SK-N-SH (cell line): ENCODE results near the gene USP12. TPM values are rescaled to one million over a fixed set of nuclear protein-coding genes. Genes with fewer than 3 reads are reported as not detected.

ENCODE experiments used
- CTCF ChIA-PET: fragments of 300-600, 350-600 bp; formaldehyde crosslinking; extraction: SDS; loops from one replicate; lab custom pipeline; 2021; lab: Yijun Ruan, JAX
- POLR2A ChIA-PET: fragments of 350-600 bp; sonication (Branson Sonifier 250); formaldehyde crosslinking; extraction: SDS; loops from one replicate; lab custom pipeline; 2020; ENCODE audit warnings: antibody characterized with exemption, inconsistent platforms; lab: Yijun Ruan, JAX
- DNase-seq: peaks from one replicate; pipeline ENCODE4 v3.0.0; 2012
- H2AFZ ChIP-seq: fragments of 200-600 bp; sonication (generic); 2 replicates; pipeline ENCODE4 v1.8.1; 2016; ENCODE audit warnings: antibody characterized with exemption, mild to moderate bottlenecking, low read depth
- H3F3A ChIP-seq: fragments of 200-600 bp; sonication (generic); replicated peaks from 2 replicates; pipeline ENCODE3; 2016; ENCODE audit warnings: antibody characterized with exemption, mild to moderate bottlenecking; ENCODE audit not compliant: insufficient read depth
- H3K27ac ChIP-seq, 2 experiments: fragments of 200-500 bp in 1 of 2; fragments of 200-600 bp in 1 of 2; sonication (Bioruptor generic) in 1 of 2; sonication (generic), shearing (Covaris generic) in 1 of 2; 2 replicates each; pipeline versions ENCODE4 v1.5.1 to v1.6.1; 2014 to 2016; ENCODE audit warnings: low read depth in 2 of 2, inconsistent platforms in 1 of 2, low read length in 1 of 2, mild to moderate bottlenecking in 1 of 2, mixed read lengths in 1 of 2
- H3K27me3 ChIP-seq: fragments of 200-600 bp; sonication (generic), shearing (Covaris generic); 2 replicates; pipeline ENCODE4 v1.6.1; 2016; ENCODE audit warnings: mixed run types; ENCODE audit not compliant: insufficient read depth
- H3K36me3 ChIP-seq, 2 experiments: fragments of 200-500 bp in 1 of 2; fragments of 200-600 bp in 1 of 2; sonication (Bioruptor generic) in 1 of 2; sonication (generic) in 1 of 2; replicated peaks in 1 of 2; 2 replicates each; pipeline versions ENCODE3 to v1.5.1; 2014 to 2016; ENCODE audit warnings: low read length in 1 of 2, mild to moderate bottlenecking in 1 of 2; ENCODE audit not compliant: insufficient read depth in 2 of 2, control insufficient read depth in 1 of 2
- H3K4me1 ChIP-seq, 2 experiments: fragments of 200-500 bp in 1 of 2; fragments of 200-600 bp in 1 of 2; sonication (Bioruptor generic) in 1 of 2; sonication (generic), shearing (Covaris generic) in 1 of 2; 2 replicates each; pipeline versions ENCODE4 v1.5.1 to v1.6.1; 2014 to 2016; ENCODE audit warnings: low read depth in 1 of 2, low read length in 1 of 2, mixed run types in 1 of 2; ENCODE audit not compliant: insufficient read depth in 2 of 2, control insufficient read depth in 1 of 2
- H3K4me2 ChIP-seq: fragments of 200-600 bp; sonication (generic), shearing (Covaris generic); 2 replicates; pipeline ENCODE4 v1.6.1; 2017; ENCODE audit warnings: mixed run types
- H3K4me3 ChIP-seq, 2 experiments: fragments of 200-500 bp in 1 of 2; fragments of 200-600 bp in 1 of 2; sonication (Bioruptor generic) in 1 of 2; sonication (generic), shearing (Covaris generic) in 1 of 2; 2 replicates each; pipeline versions ENCODE4 v1.5.1 to v1.8.1; 2014 to 2016; ENCODE audit warnings: low read depth in 2 of 2, inconsistent platforms in 1 of 2, low read length in 1 of 2, mild to moderate bottlenecking in 1 of 2, mixed read lengths in 1 of 2, moderate library complexity in 1 of 2
- H3K79me2 ChIP-seq: fragments of 200-600 bp; sonication (generic); 2 replicates; pipeline ENCODE4 v1.8.1; 2017; ENCODE audit warnings: mild to moderate bottlenecking; ENCODE audit not compliant: insufficient read depth
- H3K9ac ChIP-seq: fragments of 200-600 bp; sonication (generic); 2 replicates; pipeline ENCODE4 v1.6.1; 2017; ENCODE audit warnings: mixed run types
- H3K9me2 ChIP-seq: fragments of 200-600 bp; sonication (generic); 2 replicates; pipeline ENCODE4 v1.6.1; 2017; ENCODE audit warnings: mixed run types
- H3K9me3 ChIP-seq: fragments of 200-600 bp; sonication (generic); 2 replicates; pipeline ENCODE4 v1.6.1; 2017; ENCODE audit warnings: mixed run types, mild to moderate bottlenecking, moderate library complexity
- H4K20me1 ChIP-seq: fragments of 200-600 bp; sonication (generic); 2 replicates; pipeline ENCODE4 v1.6.1; 2017; ENCODE audit warnings: mild to moderate bottlenecking, mixed run types; ENCODE audit not compliant: insufficient read depth
- ELF1 ChIP-seq: IDR thresholded peaks from 2 replicates; pipeline ENCODE4 v1.4.0; 2012
- EP300 ChIP-seq, 2 experiments: IDR thresholded peaks; 2 replicates each; pipeline versions ENCODE4 v1.4.0 to v1.6.1; 2012; ENCODE audit warnings: borderline replicate concordance in 1 of 2, low read depth in 1 of 2, low read length in 1 of 2
- EZH2phosphoT487 ChIP-seq: fragments of 200-600 bp; sonication (generic); IDR thresholded peaks from 2 replicates; pipeline ENCODE4 v1.6.1; 2017; ENCODE audit warnings: low read depth, mixed run types, mild to moderate bottlenecking, antibody characterized with exemption, moderate library complexity, borderline replicate concordance
- FOXJ3 ChIP-seq: sonication (generic); formaldehyde crosslinking; IDR thresholded peaks from 2 replicates; pipeline ENCODE4 v1.5.1; 2020; ENCODE audit warnings: mild to moderate bottlenecking, missing genetic modification reagents
- IRF3 ChIP-seq: fragments of 150-350 bp; IDR thresholded peaks from 2 replicates; pipeline ENCODE4 v1.6.1; 2016; ENCODE audit warnings: mild to moderate bottlenecking, low read depth, low read length
- JUND ChIP-seq: IDR thresholded peaks from 2 replicates; pipeline ENCODE4 v1.4.0; 2012
- MEF2A ChIP-seq: IDR thresholded peaks from 2 replicates; pipeline ENCODE4 v1.4.0; 2012; ENCODE audit warnings: low read depth, borderline replicate concordance
- MXI1 ChIP-seq: IDR thresholded peaks from 2 replicates; pipeline ENCODE4 v1.6.1; 2012; ENCODE audit warnings: mild to moderate bottlenecking, low read depth, low read length, improper control_type of control experiment
- NFIC ChIP-seq: IDR thresholded peaks from 2 replicates; pipeline ENCODE4 v1.4.0; 2012; ENCODE audit warnings: borderline replicate concordance
- NRF1 ChIP-seq: IDR thresholded peaks from 2 replicates; pipeline ENCODE4 v1.6.1; 2012; ENCODE audit warnings: low read depth, mild to moderate bottlenecking, low read length
- RAD21 ChIP-seq: IDR thresholded peaks from 2 replicates; pipeline ENCODE4 v1.6.1; 2012; ENCODE audit warnings: mild to moderate bottlenecking, low read length
- RFX5 ChIP-seq: IDR thresholded peaks from 2 replicates; pipeline ENCODE4 v1.6.1; 2012; ENCODE audit warnings: mild to moderate bottlenecking, improper control_type of control experiment, low read length
- RXRA ChIP-seq: IDR thresholded peaks from 2 replicates; pipeline ENCODE4 v1.4.0; 2012; ENCODE audit warnings: low read depth, mild to moderate bottlenecking, borderline replicate concordance
- SIN3A ChIP-seq: IDR thresholded peaks from 2 replicates; pipeline ENCODE4 v1.6.1; 2012; ENCODE audit warnings: low read depth, mild to moderate bottlenecking, low read length, moderate library complexity, borderline replicate concordance
- SMC3 ChIP-seq: IDR thresholded peaks from 2 replicates; pipeline ENCODE4 v1.6.1; 2012; ENCODE audit warnings: low read depth, low read length, improper control_type of control experiment
- TAF1 ChIP-seq: IDR thresholded peaks from 2 replicates; pipeline ENCODE4 v1.6.1; 2012; ENCODE audit warnings: low read depth, mild to moderate bottlenecking, low read length, moderate library complexity, borderline replicate concordance
- TEAD4 ChIP-seq: IDR thresholded peaks from 2 replicates; pipeline ENCODE4 v1.4.0; 2012; ENCODE audit warnings: mild to moderate bottlenecking, borderline replicate concordance; ENCODE audit not compliant: insufficient read depth
- USF2 ChIP-seq: fragments of 150-350 bp; IDR thresholded peaks from 2 replicates; pipeline ENCODE4 v1.6.1; 2017; ENCODE audit warnings: antibody characterized with exemption, low read length, low read depth, borderline replicate concordance
- YY1 ChIP-seq: IDR thresholded peaks from 2 replicates; pipeline ENCODE4 v1.4.0; 2012; ENCODE audit warnings: low read depth, mild to moderate bottlenecking
- ZBTB33 ChIP-seq: IDR thresholded peaks from 2 replicates; pipeline ENCODE4 v1.4.0; 2012; ENCODE audit warnings: low read depth, borderline replicate concordance
- WGBS: methylation state at CpG from one replicate; pipeline ENCODE4 v1.1.6; 2017; ENCODE audit warnings: low lambda C conversion rate; 5-methylcytosine and 5-hydroxymethylcytosine counted together
- polyA plus RNA-seq, 3 experiments: library from polyadenylated mRNA; depleted of rRNA; stranded (reverse); fragments of >200 nt; gene quantifications; 2 replicates each; pipeline ENCODE4 v1.2.3, GENCODE V29; 2012

Gene USP12
- polyA plus RNA-seq, 1 of the 3 experiments (the other 2 are of a cell fraction): 5.0 TPM

GRCh38 chr13:27028683-27029480, 142.7 kb downstream of the USP12 start:
- Histone ChIP-seq H3K4me3 (no peak overlapping the region), H3F3A (no peaks in the 10 kb centered on the region), H3K9me2 (no peaks in the 10 kb centered on the region), H3K4me2 (no peak overlapping the region), H3K9me3 (no peaks in the 10 kb centered on the region), H3K4me1 (no peaks in the 10 kb centered on the region), H4K20me1 (no peaks in the 10 kb centered on the region), H3K9ac (no peak overlapping the region), H3K36me3 (no peaks in the 10 kb centered on the region), H2AFZ (no peak overlapping the region), H3K27ac (no peak overlapping the region), H3K27me3 (no peaks in the 10 kb centered on the region), H3K79me2 (no peaks in the 10 kb centered on the region)
- ChIA-PET CTCF (interaction anchor here (1.2 kb wide), 1 partner anchor 11 kb away, joined by 4 read pairs; no protein-coding TSS in a partner anchor), POLR2A (no interaction called here)
- 68% methylated on average over 8 of the region's 8 CpGs for WGBS
- TF ChIP-seq TAF1: no peak
- no peak for TF ChIP-seq MXI1
- no peak for TF ChIP-seq SIN3A
- no peak for TF ChIP-seq EZH2phosphoT487
- TF ChIP-seq ZBTB33: no peak
- TF ChIP-seq EP300 (IDR thresholded peaks at IDR 0.05; ENCODE audit: borderline replicate concordance in 1 of 2, low read depth in 1 of 2, low read length in 1 of 2): no peak
- no peak for TF ChIP-seq NRF1
- no peak for TF ChIP-seq JUND
- no peak for DNase-seq

GRCh38 chr13:27027086-27027667, 144.4 kb downstream of the USP12 start:
- Histone ChIP-seq H3F3A (no peaks in the 10 kb centered on the region), H3K4me2 (no peak overlapping the region), H4K20me1 (no peaks in the 10 kb centered on the region), H3K27me3 (no peaks in the 10 kb centered on the region), H3K79me2 (no peaks in the 10 kb centered on the region), H3K4me3 (no peak overlapping the region), H3K4me1 (peaks cover 0 to 5% of the 10 kb centered on the region in 2 experiments; a peak in 1 of 4 replicates), H3K9me2 (no peaks in the 10 kb centered on the region), H3K36me3 (no peaks in the 10 kb centered on the region), H3K9me3 (no peaks in the 10 kb centered on the region), H2AFZ (no peak overlapping the region), H3K9ac (no peak overlapping the region), H3K27ac (no peak overlapping the region)
- POLR2A ChIA-PET: no interaction called here
- CTCF ChIA-PET: interaction anchor here (0.8 kb wide), 1 partner anchor 335 kb away, joined by 3 read pairs; no protein-coding TSS in a partner anchor
- DNase-seq: no peak
- WGBS: 60% methylated on average over 3 of the region's 3 CpGs
- TF ChIP-seq RAD21: no peak
- no peak for TF ChIP-seq RFX5
- no peak for TF ChIP-seq EZH2phosphoT487
- no peak for TF ChIP-seq RXRA
- no peak for TF ChIP-seq ELF1
- TF ChIP-seq MEF2A: no peak
- no peak for TF ChIP-seq SMC3
- no peak for TF ChIP-seq USF2
- TF ChIP-seq TAF1: no peak
- TF ChIP-seq YY1: no peak
- no peak for TF ChIP-seq NFIC
- TF ChIP-seq FOXJ3 (CRISPR knock-in tag): no peak
- TF ChIP-seq TEAD4: no peak
- TF ChIP-seq IRF3: no peak
- TF ChIP-seq NRF1: no peak
